GM12892 (cell line): ENCODE data around the gene RAB39B.

Experiments used
- POLR2A ChIP-seq: IDR thresholded peaks from 2 replicates; pipeline ENCODE4 v1.6.1; 2011; ENCODE audit warnings: low read depth, low read length, control low read depth
- POLR2AphosphoS5 ChIP-seq: IDR thresholded peaks from 2 replicates; pipeline ENCODE4 v1.6.1; 2011; ENCODE audit warnings: low read depth, low read length, control low read depth
- TAF1 ChIP-seq: IDR thresholded peaks from 2 replicates; pipeline ENCODE4 v1.6.1; 2011; ENCODE audit warnings: low read depth, mild to moderate bottlenecking, control low read depth, low read length, borderline replicate concordance

DNA sequence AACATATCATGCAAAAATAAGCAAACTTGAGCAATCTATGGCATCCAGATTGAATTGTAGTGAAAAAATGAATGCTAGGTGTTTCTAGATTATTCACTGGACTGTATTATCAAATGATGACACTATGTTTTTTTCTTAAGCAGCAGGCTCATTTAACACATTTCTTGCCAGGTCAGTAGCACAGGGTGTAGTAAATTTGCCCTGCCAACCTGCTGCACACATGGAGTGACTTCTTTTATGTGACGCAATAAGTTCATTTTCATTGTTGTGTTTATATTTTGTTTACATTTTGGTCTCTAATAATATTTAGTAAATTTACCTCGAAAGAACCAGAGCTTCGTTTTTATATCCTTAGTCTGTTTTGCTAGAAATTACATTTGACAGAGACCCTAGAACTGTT, 38.5 kb downstream of the RAB39B start:
- TF ChIP-seq POLR2A (no peak), POLR2AphosphoS5 (no peak), TAF1 (no peak)
